Thyroid gland (tissue), 4 donors: ENCODE measurements around the gene CDC42EP4. TPM values are rescaled to one million over a fixed set of nuclear protein-coding genes. Genes with fewer than 3 reads are reported as not detected.

Experiments
- DNase-seq, 2 donors: peaks; one replicate each; pipeline ENCODE4 v3.0.0-alpha.2; 2019
- H3K27ac ChIP-seq, 3 donors: fragments of 200-600 bp; sonication (generic); 1 replicate in 2 of 3; 2 replicates in 1 of 3; pipeline ENCODE4 v1.5.1; 2016 to 2019; ENCODE audit warnings: mild to moderate bottlenecking in 1 of 3, moderate library complexity in 1 of 3
- H3K27me3 ChIP-seq: fragments of 200-600 bp; sonication (generic); one replicate; pipeline ENCODE4 v1.5.1; 2019
- H3K36me3 ChIP-seq, 2 donors: fragments of 200-600 bp; sonication (generic); one replicate each; pipeline ENCODE4 v1.5.1; 2016 to 2019
- H3K4me1 ChIP-seq, 2 donors: fragments of 200-600 bp; sonication (generic); one replicate each; pipeline ENCODE4 v1.5.1; 2017 to 2019
- H3K4me3 ChIP-seq, 3 donors: fragments of 200-600 bp; sonication (generic); replicated peaks in 1 of 3; 1 replicate in 2 of 3; 2 replicates in 1 of 3; pipeline ENCODE4 v1.5.1; 2016; ENCODE audit warnings: mild to moderate bottlenecking in 1 of 3
- H3K9me3 ChIP-seq: fragments of 200-600 bp; sonication (generic); one replicate; pipeline ENCODE4 v1.5.1; 2017
- CTCF ChIP-seq, 6 experiments: fragments of 200-600 bp in 3 of 6; fragments of 450-650 bp in 3 of 6; sonication (generic) in 3 of 6; IDR thresholded peaks; one replicate each; pipeline ENCODE4 v1.5.1; 2016 to 2019; ENCODE audit warnings: antibody characterized with exemption in 6 of 6, mild to moderate bottlenecking in 2 of 6, inconsistent platforms in 1 of 6, moderate library complexity in 1 of 6
- POLR2A ChIP-seq, 2 donors: fragments of 450-650 bp; IDR thresholded peaks; one replicate each; pipeline ENCODE4 v1.6.1; 2017; ENCODE audit warnings: antibody characterized with exemption in 2 of 2, mild to moderate bottlenecking in 2 of 2, moderate library complexity in 1 of 2
- WGBS, 2 donors: methylation state at CpG; one replicate each; pipeline ENCODE4 v1.1.5; 2017; 5-methylcytosine and 5-hydroxymethylcytosine counted together
- intact Hi-C: fragments of 100-400 bp; cut with DNase I; formaldehyde crosslinking; loops from one replicate; pipeline ENCODE4 v1.15.1; 2023
- total RNA-seq, 4 donors: library from RNA; depleted of rRNA; stranded (reverse); fragments of >200 nt; gene quantifications; one replicate each; pipeline ENCODE4 v1.2.3, GENCODE V29; 2016

Gene CDC42EP4
- total RNA-seq, 4 donors from 2014 or later = 68.7 to 172 (median 97.3) TPM

- H3K4me3 ChIP-seq = no peak overlapping the region
- H3K4me1 ChIP-seq = peaks cover 0 to 8% of the 10 kb centered on the region in 2 donors
- no peaks in the 10 kb centered on the region for H3K36me3 ChIP-seq
- intact Hi-C loops = no loop called here
- no peaks in the 10 kb centered on the region for H3K27me3 ChIP-seq
- WGBS, 2 donors = 59 to 65% methylated on average over 3 to 5 of the region's 5 CpGs
- TF ChIP-seq POLR2A (IDR thresholded peaks at IDR 0.05) (no peak), CTCF (IDR thresholded peaks at IDR 0.05) (no peak)
- H3K27ac ChIP-seq = no peak overlapping the region
- DNase-seq = no peak
- H3K9me3 ChIP-seq = no peaks in the 10 kb centered on the region
These were observed 11.8 kb upstream of the CDC42EP4 start for GRCh38 chr17:73323409-73324159.

- Histone ChIP-seq H3K9me3 (no peaks in the 10 kb centered on the region), H3K27me3 (no peaks in the 10 kb centered on the region), H3K36me3 (no peaks in the 10 kb centered on the region), H3K4me1 (peaks cover 0 to 24% of the 10 kb centered on the region in 2 donors), H3K4me3 (no peak overlapping the region), H3K27ac (no peak overlapping the region)
- intact Hi-C loops = no loop called here
- no peak for DNase-seq
- TF ChIP-seq POLR2A (IDR thresholded peaks at IDR 0.05) (no peak), CTCF (IDR thresholded peaks at IDR 0.05) (no peak)
- 80 to 86% methylated on average over 6 of the region's 6 CpGs for WGBS, 2 donors
These were observed 8.9 kb upstream of the CDC42EP4 start for GRCh38 chr17:73320601-73321264.

GRCh38 chr17:73319766-73320165, 8.0 kb upstream of the CDC42EP4 start:
- H3K4me3 ChIP-seq = no peak overlapping the region
- no peaks in the 10 kb centered on the region for H3K36me3 ChIP-seq
- no peak for TF ChIP-seq CTCF (IDR thresholded peaks at IDR 0.05)
- TF ChIP-seq POLR2A (IDR thresholded peaks at IDR 0.05) = no peak
- intact Hi-C loops = no loop called here
- 89 to 92% methylated on average over 3 of the region's 3 CpGs for WGBS, 2 donors
- H3K27ac ChIP-seq = no peak overlapping the region
- H3K9me3 ChIP-seq = no peaks in the 10 kb centered on the region
- no peaks in the 10 kb centered on the region for H3K27me3 ChIP-seq
- no peak for DNase-seq
- H3K4me1 ChIP-seq = peaks cover 0 to 22% of the 10 kb centered on the region in 2 donors

GRCh38 chr17:73318836-73319235, 7.0 kb upstream of the CDC42EP4 start:
- TF ChIP-seq POLR2A (IDR thresholded peaks at IDR 0.05) (no peak), CTCF (IDR thresholded peaks at IDR 0.05) (no peak)
- 46 to 49% methylated on average over 5 of the region's 5 CpGs for WGBS, 2 donors
- Histone ChIP-seq H3K27me3 (no peaks in the 10 kb centered on the region), H3K9me3 (no peaks in the 10 kb centered on the region), H3K4me1 (peaks cover 0 to 21% of the 10 kb centered on the region in 2 donors), H3K36me3 (no peaks in the 10 kb centered on the region), H3K4me3 (no peak overlapping the region), H3K27ac (no peak overlapping the region)
- DNase-seq = no peak
- intact Hi-C loops = no loop called here

- WGBS, 2 donors = 91 to 95% methylated on average over 8 of the region's 8 CpGs
- TF ChIP-seq POLR2A (IDR thresholded peaks at IDR 0.05) = no peak
- TF ChIP-seq CTCF (IDR thresholded peaks at IDR 0.05) = no peak
- no peaks in the 10 kb centered on the region for H3K9me3 ChIP-seq
- no peak overlapping the region for H3K4me3 ChIP-seq
- H3K36me3 ChIP-seq = no peaks in the 10 kb centered on the region
- H3K27ac ChIP-seq = no peak overlapping the region
- peaks cover 0 to 17% of the 10 kb centered on the region in 2 donors for H3K4me1 ChIP-seq
- intact Hi-C loops = no loop called here
- no peaks in the 10 kb centered on the region for H3K27me3 ChIP-seq
- no peak for DNase-seq
These were observed 6.6 kb upstream of the CDC42EP4 start for GRCh38 chr17:73318427-73318813.
